Naive thymus-derived CD4-positive, alpha-beta T cell (primary cell): ENCODE data around the gene WDFY1. TPM values are rescaled to one million over a fixed set of nuclear protein-coding genes. Genes with fewer than 3 reads are reported as not detected.

ENCODE experiments used
- ATAC-seq: fragments of 150-1000 bp; cut with Tn5 transposase; 2 replicates; pipeline ENCODE4 v1.10.0; 2021; ENCODE audit warnings: mild to moderate bottlenecking, moderate library complexity
- CTCF ChIA-PET: fragments of 350-600 bp; sonication (Branson Sonifier 250); formaldehyde crosslinking; loops from one replicate; lab custom pipeline; 2021; ENCODE audit warnings: antibody characterized with exemption; lab: Charles Lee
- POLR2A ChIA-PET: fragments of 350-600 bp; sonication (Branson Sonifier 250); formaldehyde crosslinking; loops from one replicate; lab custom pipeline; 2021; ENCODE audit warnings: antibody characterized with exemption, inconsistent platforms; lab: Charles Lee
- DNase-seq, 9 donors: peaks; one replicate each; pipeline versions ENCODE4 v3.0.0 to v3.0.0-alpha.2; 2020 to 2022; ENCODE audit warnings: mixed read lengths in 1 of 9
- H3K27ac ChIP-seq: one replicate; pipeline ENCODE4 v1.7.0; 2013; ENCODE audit warnings: mild to moderate bottlenecking, low read depth, low read length, moderate library complexity
- H3K27me3 ChIP-seq, 2 donors: one replicate each; pipeline ENCODE4 v1.7.0; 2013; ENCODE audit warnings: low read length in 2 of 2, mild to moderate bottlenecking in 2 of 2, moderate library complexity in 2 of 2; ENCODE audit not compliant: control insufficient read depth in 2 of 2, insufficient read depth in 2 of 2
- H3K36me3 ChIP-seq, 3 experiments: 1 replicate in 2 of 3; 2 replicates in 1 of 3; pipeline ENCODE4 v1.7.0; 2013; ENCODE audit warnings: low read length in 3 of 3, mild to moderate bottlenecking in 3 of 3, moderate library complexity in 1 of 3; ENCODE audit not compliant: insufficient read depth in 3 of 3, control insufficient read depth in 2 of 3
- H3K4me1 ChIP-seq, 2 donors: one replicate each; pipeline ENCODE4 v1.7.0; 2013; ENCODE audit warnings: low read length in 2 of 2, mild to moderate bottlenecking in 2 of 2, moderate library complexity in 1 of 2; ENCODE audit not compliant: control insufficient read depth in 2 of 2, insufficient read depth in 2 of 2
- H3K4me3 ChIP-seq: 2 replicates; pipeline ENCODE4 v1.7.0; 2013; ENCODE audit warnings: mild to moderate bottlenecking, low read length
- H3K9me3 ChIP-seq, 3 experiments: 1 replicate in 2 of 3; 2 replicates in 1 of 3; pipeline ENCODE4 v1.7.0; 2013; ENCODE audit warnings: low read length in 3 of 3; ENCODE audit not compliant: control insufficient read depth in 2 of 3
- H3K27ac Mint-ChIP-seq, 9 donors: one replicate each; pipeline ENCODE4 v1.8.0; 2020 to 2022; ENCODE audit warnings: mixed read lengths in 9 of 9, mild to moderate bottlenecking in 8 of 9, moderate library complexity in 5 of 9, inconsistent platforms in 2 of 9
- H3K27me3 Mint-ChIP-seq, 5 donors: one replicate each; pipeline ENCODE4 v1.8.0; 2021 to 2022; ENCODE audit warnings: mixed read lengths in 5 of 5, mild to moderate bottlenecking in 1 of 5
- H3K36me3 Mint-ChIP-seq, 5 donors: one replicate each; pipeline ENCODE4 v1.8.0; 2020 to 2022; ENCODE audit warnings: mixed read lengths in 5 of 5, mild to moderate bottlenecking in 3 of 5, inconsistent platforms in 1 of 5
- H3K4me1 Mint-ChIP-seq, 7 donors: one replicate each; pipeline ENCODE4 v1.8.0; 2020 to 2022; ENCODE audit warnings: mixed read lengths in 7 of 7, mild to moderate bottlenecking in 3 of 7, inconsistent platforms in 1 of 7
- H3K4me3 Mint-ChIP-seq, 10 donors: one replicate each; pipeline ENCODE4 v1.8.0; 2020 to 2022; ENCODE audit warnings: mild to moderate bottlenecking in 10 of 10, mixed read lengths in 10 of 10, moderate library complexity in 6 of 10, inconsistent platforms in 2 of 10
- H3K9me3 Mint-ChIP-seq, 11 donors: one replicate each; pipeline ENCODE4 v1.8.0; 2020 to 2022; ENCODE audit warnings: mixed read lengths in 11 of 11, mild to moderate bottlenecking in 4 of 11, inconsistent platforms in 1 of 11, moderate library complexity in 1 of 11
- intact Hi-C, 2 donors: fragments of 100-400 bp; cut with micrococcal nuclease; formaldehyde crosslinking; loops; one replicate each; pipeline ENCODE4 v1.15.1; 2023
- polyA plus RNA-seq, 2 donors: library from polyadenylated mRNA; unstranded; fragments of 300-500 nt; fragmentation: Illumina TruSeq; gene quantifications; one replicate each; pipeline ENCODE4 v1.2.3, GENCODE V29; 2021
- total RNA-seq, 6 experiments: library from RNA in 5 of 6; stranded (reverse) in 5 of 6; gene quantifications; 1 replicate in 5 of 6; 2 replicates in 1 of 6; pipeline ENCODE4 v1.2.3 and lab custom pipeline; 2021 to 2026

WDFY1 gene
- total and polyA plus RNA-seq, 7 experiments from 2014 or later, result 13.9 to 80.1 (median 27.4) TPM

DNA sequence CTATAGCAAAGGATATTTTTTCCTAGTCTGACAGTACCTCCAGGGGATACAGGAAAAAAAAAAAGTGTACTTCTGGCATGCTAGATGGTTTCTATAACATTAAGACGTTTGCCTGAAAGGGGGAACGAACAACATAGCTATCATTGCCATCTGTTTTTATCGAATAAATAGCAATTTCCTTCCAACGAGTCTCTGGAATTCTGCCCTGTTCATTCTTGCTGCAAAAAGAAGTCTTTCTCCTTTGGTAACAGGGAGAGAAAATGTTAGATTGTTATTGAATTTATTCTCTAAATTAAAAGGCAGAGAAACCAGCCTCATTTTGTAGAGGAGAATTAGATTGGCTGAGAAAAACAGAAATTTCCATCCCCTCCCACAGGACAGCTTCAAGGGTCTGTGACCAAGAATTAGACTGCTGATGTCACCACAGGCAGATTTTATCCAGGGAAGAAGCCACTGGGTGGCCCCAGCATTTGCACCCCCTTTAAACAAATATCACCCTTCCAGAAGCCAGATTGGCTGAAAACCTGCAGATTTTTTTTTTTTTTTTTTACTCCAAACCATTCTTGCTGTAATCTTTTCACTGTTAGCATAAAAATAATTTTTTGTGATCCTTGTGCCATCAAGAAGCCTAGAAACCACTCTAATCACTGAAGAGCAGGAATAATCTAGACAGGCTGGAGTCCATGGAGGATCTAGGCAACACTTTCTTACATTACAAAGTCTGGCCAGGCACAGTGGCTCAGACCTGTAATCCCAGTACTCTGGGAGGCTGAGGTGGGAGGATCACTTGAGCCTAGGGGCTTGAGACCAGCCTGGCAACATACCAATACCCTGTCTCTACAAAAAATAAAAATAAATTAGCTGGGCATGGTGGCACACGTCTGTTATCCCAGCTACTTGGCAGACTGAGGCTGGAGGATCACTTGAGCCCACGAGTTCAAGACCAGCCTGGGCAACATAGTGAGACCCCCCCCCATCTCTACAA, 12.0 kb downstream of the WDFY1 start:
- H3K9me3 Mint-ChIP-seq, result no peaks in the 10 kb centered on the region
- H3K36me3 ChIP-seq, result no peaks in the 10 kb centered on the region
- H3K4me1 ChIP-seq, result peaks cover 26 to 27% of the 10 kb centered on the region in 2 donors
- H3K9me3 ChIP-seq, result no peaks in the 10 kb centered on the region
- peaks cover 0 to 12% (median 1%) of the 10 kb centered on the region in 5 donors for H3K36me3 Mint-ChIP-seq
- CTCF ChIA-PET, result no interaction called here
- H3K4me3 ChIP-seq, result no peak overlapping the region
- no peak for ATAC-seq
- DNase-seq, result no peak
- no peak overlapping the region for H3K27ac ChIP-seq
- H3K27me3 ChIP-seq, result no peaks in the 10 kb centered on the region
- POLR2A ChIA-PET, result interaction anchor here (0.9 kb wide), 1 partner anchor 8 kb away, joined by 3 read pairs; no protein-coding TSS in a partner anchor
- H3K4me1 Mint-ChIP-seq, result peaks cover 28 to 85% (median 77%) of the 10 kb centered on the region in 7 donors
- intact Hi-C loops, result no loop called here
- H3K27ac Mint-ChIP-seq, result peak overlapping the region in 4 of 9 donors; percentile 29 to 47 (median 34)
- no peak overlapping the region for H3K4me3 Mint-ChIP-seq
- no peaks in the 10 kb centered on the region for H3K27me3 Mint-ChIP-seq

GRCh38 chr2:223930103-223930976, 14.8 kb downstream of the WDFY1 start:
- H3K27me3 Mint-ChIP-seq, result no peaks in the 10 kb centered on the region
- H3K4me3 Mint-ChIP-seq, result peak overlapping the region; percentile 50 to 75 (median 70)
- Histone ChIP-seq H3K4me3 (no peak overlapping the region), H3K27ac (peak overlapping the region; percentile 39), H3K9me3 (no peaks in the 10 kb centered on the region), H3K36me3 (no peaks in the 10 kb centered on the region), H3K4me1 (peaks cover 18 to 21% of the 10 kb centered on the region in 2 donors), H3K27me3 (no peaks in the 10 kb centered on the region)
- ChIA-PET CTCF (interaction anchor here (0.6 kb wide), 1 partner anchor 25 kb away, joined by 3 read pairs; no protein-coding TSS in a partner anchor), POLR2A (no interaction called here)
- H3K9me3 Mint-ChIP-seq, result peaks cover 0 to 10% (median 0%) of the 10 kb centered on the region in 11 donors
- intact Hi-C loops, result loop anchor here in 1 of 2 donors (2.0 kb wide), 1 partner anchor 14 kb away; the partner anchor contains the start of gene WDFY1
- peaks cover 25 to 68% (median 58%) of the 10 kb centered on the region in 7 donors for H3K4me1 Mint-ChIP-seq
- peaks cover 0 to 26% (median 5%) of the 10 kb centered on the region in 5 donors for H3K36me3 Mint-ChIP-seq
- peak; percentile 55 for ATAC-seq
- DNase-seq, result no peak
- H3K27ac Mint-ChIP-seq, result peak overlapping the region; percentile 67 to 93 (median 76)

- Mint-ChIP-seq H3K27ac (peak overlapping the region; percentile 66 to 93 (median 76)), H3K4me1 (peaks cover 22 to 61% (median 51%) of the 10 kb centered on the region in 7 donors), H3K9me3 (peaks cover 0 to 10% (median 0%) of the 10 kb centered on the region in 11 donors), H3K36me3 (peaks cover 0 to 25% (median 5%) of the 10 kb centered on the region in 5 donors), H3K4me3 (peak overlapping the region; percentile 50 to 75 (median 72)), H3K27me3 (no peaks in the 10 kb centered on the region)
- ChIA-PET POLR2A (no interaction called here), CTCF (no interaction called here)
- ATAC-seq, result peak; percentile 87
- Histone ChIP-seq H3K27me3 (no peaks in the 10 kb centered on the region), H3K4me1 (peaks cover 18 to 21% of the 10 kb centered on the region in 2 donors), H3K4me3 (no peak overlapping the region), H3K27ac (peak overlapping the region; percentile 39), H3K36me3 (no peaks in the 10 kb centered on the region), H3K9me3 (no peaks in the 10 kb centered on the region)
- intact Hi-C loops, result loop anchor here (1.0 to 2.0 kb wide), 2 partner anchors 12 to 15 kb away; partner anchors contain the start of gene WDFY1 (in 1 of the 2)
- peak in 7 of 9 donors; percentile 31 to 64 (median 56) for DNase-seq
Measured at GRCh38 chr2:223929571-223930102, 15.5 kb downstream of the WDFY1 start.

DNA sequence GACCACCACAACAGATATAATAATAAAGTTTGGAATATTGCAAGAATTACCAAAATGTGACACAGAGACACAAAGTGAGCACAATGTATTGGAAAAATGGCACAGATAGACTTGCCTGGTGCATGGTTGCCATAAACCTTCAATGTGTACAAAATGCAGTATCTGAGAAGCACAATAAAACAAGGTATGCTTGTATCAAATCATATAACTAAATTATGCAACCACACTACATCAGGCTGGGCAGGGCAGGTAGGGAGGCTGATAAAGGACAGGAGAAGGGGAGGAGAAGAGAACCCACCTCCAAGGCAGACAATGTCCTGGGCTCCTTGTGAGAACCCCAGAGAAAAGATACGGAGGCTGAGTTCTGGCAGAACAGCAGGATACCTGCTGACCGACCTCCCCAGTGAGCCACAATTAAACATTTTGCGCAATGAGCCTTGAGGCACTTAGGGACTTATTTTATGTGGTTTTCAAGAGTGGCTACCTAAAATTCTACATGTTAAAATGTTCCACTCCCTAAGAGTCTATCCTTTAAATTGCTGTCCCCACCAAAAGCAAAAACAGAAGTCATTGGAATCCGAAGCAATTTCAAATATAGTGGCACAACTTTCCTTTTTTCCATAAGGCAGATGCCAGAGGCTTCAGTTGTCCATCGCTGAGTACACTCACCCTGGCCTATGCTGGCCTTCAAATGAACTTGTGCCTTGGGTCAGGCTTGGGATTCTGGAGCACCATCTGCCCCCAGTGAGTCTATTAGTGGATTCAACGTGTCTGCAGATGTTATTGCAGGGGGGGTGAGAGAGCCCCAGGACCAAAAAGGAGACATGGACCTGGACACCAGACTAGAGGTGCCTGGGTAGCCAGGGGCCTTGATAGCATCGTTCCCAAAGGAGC, 16.8 kb downstream of the WDFY1 start:
- peak overlapping the region in 7 of 10 donors; percentile 25 to 75 (median 33) for H3K4me3 Mint-ChIP-seq
- ChIA-PET POLR2A (no interaction called here), CTCF (interaction anchor here (0.6 kb wide), 1 partner anchor 64 kb away, joined by 5 read pairs; no protein-coding TSS in a partner anchor)
- Histone ChIP-seq H3K27me3 (no peaks in the 10 kb centered on the region), H3K27ac (no peak overlapping the region), H3K4me3 (no peak overlapping the region), H3K36me3 (no peaks in the 10 kb centered on the region), H3K9me3 (no peaks in the 10 kb centered on the region), H3K4me1 (peaks cover 18 to 21% of the 10 kb centered on the region in 2 donors)
- H3K9me3 Mint-ChIP-seq, result peaks cover 0 to 10% (median 0%) of the 10 kb centered on the region in 11 donors
- H3K36me3 Mint-ChIP-seq, result peaks cover 0 to 25% (median 5%) of the 10 kb centered on the region in 5 donors
- no peak for DNase-seq
- intact Hi-C loops, result loop anchor here in 1 of 2 donors (1.0 kb wide), 1 partner anchor 13 kb away; no protein-coding TSS in a partner anchor
- no peak for ATAC-seq
- no peaks in the 10 kb centered on the region for H3K27me3 Mint-ChIP-seq
- H3K27ac Mint-ChIP-seq, result peak overlapping the region in 4 of 9 donors; percentile 48 to 65 (median 59)
- peaks cover 21 to 54% (median 50%) of the 10 kb centered on the region in 7 donors for H3K4me1 Mint-ChIP-seq

- no peak overlapping the region for H3K27ac ChIP-seq
- ATAC-seq, result no peak
- H3K4me3 ChIP-seq, result no peak overlapping the region
- intact Hi-C loops, result no loop called here
- H3K27me3 ChIP-seq, result no peaks in the 10 kb centered on the region
- POLR2A ChIA-PET, result no interaction called here
- H3K36me3 Mint-ChIP-seq, result peaks cover 0 to 32% (median 20%) of the 10 kb centered on the region in 5 donors
- no peak for DNase-seq
- peaks cover 5 to 14% of the 10 kb centered on the region in 2 donors for H3K4me1 ChIP-seq
- H3K4me3 Mint-ChIP-seq, result no peak overlapping the region
- no peaks in the 10 kb centered on the region for H3K36me3 ChIP-seq
- H3K27ac Mint-ChIP-seq, result no peak overlapping the region
- CTCF ChIA-PET, result no interaction called here
- peaks cover 0 to 10% (median 0%) of the 10 kb centered on the region in 11 donors for H3K9me3 Mint-ChIP-seq
- no peaks in the 10 kb centered on the region for H3K27me3 Mint-ChIP-seq
- no peaks in the 10 kb centered on the region for H3K9me3 ChIP-seq
- H3K4me1 Mint-ChIP-seq, result peaks cover 21 to 49% (median 41%) of the 10 kb centered on the region in 7 donors
Measured at GRCh38 chr2:223925106-223925505, 20.0 kb downstream of the WDFY1 start.
